DOHH2 (cell line): Measurements from ENCODE around the gene SCARB2.

Experiments
- EZH2phosphoT487 ChIP-seq: fragments of 200-600 bp; sonication (generic); IDR thresholded peaks from 2 replicates; pipeline ENCODE4 v1.6.1; 2017; ENCODE audit warnings: borderline replicate concordance, mild to moderate bottlenecking, antibody characterized with exemption, low read length, moderate library complexity, mixed read lengths
- TF ChIP-seq, protein P1 (sequence below): fragments of 200-600 bp; sonication (generic); IDR thresholded peaks from one replicate; pipeline ENCODE4 v1.5.1; 2014; ENCODE audit warnings: antibody characterized with exemption, mild to moderate bottlenecking, low read depth, low read length; ENCODE audit not compliant: poor library complexity, severe bottlenecking

DNA sequence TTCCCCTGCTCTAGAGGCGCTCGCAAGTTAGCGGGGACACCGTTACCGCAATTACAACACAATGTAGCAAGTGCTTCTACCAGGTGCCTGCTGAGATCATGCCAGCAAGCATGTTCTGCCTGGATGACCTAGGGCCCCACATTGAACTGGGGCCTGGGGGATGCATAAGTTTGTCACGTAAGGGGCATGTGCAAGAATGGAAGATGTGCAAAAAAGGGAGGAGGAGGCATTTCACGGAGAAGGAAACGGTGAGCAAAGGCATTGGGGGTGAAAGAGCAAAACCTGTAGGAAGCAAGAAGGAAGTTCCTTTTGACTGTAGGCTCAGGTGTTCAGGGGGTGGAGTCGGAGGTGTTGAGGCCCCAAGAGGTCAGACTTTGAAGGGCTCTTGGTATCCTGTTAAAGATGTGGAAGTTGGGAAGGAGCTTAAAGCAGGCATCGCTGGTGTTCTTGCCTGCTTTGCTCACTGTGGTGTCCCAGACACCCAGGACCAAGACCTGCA lies 602 bp upstream of the SCARB2 start:
- TF ChIP-seq, protein P1, sequence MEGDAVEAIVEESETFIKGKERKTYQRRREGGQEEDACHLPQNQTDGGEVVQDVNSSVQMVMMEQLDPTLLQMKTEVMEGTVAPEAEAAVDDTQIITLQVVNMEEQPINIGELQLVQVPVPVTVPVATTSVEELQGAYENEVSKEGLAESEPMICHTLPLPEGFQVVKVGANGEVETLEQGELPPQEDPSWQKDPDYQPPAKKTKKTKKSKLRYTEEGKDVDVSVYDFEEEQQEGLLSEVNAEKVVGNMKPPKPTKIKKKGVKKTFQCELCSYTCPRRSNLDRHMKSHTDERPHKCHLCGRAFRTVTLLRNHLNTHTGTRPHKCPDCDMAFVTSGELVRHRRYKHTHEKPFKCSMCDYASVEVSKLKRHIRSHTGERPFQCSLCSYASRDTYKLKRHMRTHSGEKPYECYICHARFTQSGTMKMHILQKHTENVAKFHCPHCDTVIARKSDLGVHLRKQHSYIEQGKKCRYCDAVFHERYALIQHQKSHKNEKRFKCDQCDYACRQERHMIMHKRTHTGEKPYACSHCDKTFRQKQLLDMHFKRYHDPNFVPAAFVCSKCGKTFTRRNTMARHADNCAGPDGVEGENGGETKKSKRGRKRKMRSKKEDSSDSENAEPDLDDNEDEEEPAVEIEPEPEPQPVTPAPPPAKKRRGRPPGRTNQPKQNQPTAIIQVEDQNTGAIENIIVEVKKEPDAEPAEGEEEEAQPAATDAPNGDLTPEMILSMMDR: no peak
- TF ChIP-seq EZH2phosphoT487: no peak
